Type B pancreatic cell (in vitro differentiated cells): Measurements from ENCODE around the gene CLMN. TPM values are rescaled to one million over a fixed set of nuclear protein-coding genes. Genes with fewer than 3 reads are reported as not detected.

Source experiments
- DNase-seq: peaks from one replicate; pipeline ENCODE4 v3.0.0; 2021; ENCODE audit warnings: mixed read lengths; ENCODE audit not compliant: unreplicated experiment; ENCODE audit errors: extremely low spot score
- H3K27ac Mint-ChIP-seq: 2 replicates; pipeline ENCODE4 v1.8.0; 2021; ENCODE audit warnings: mild to moderate bottlenecking, mixed read lengths
- H3K27me3 Mint-ChIP-seq: 2 replicates; pipeline ENCODE4 v1.8.0; 2021; ENCODE audit warnings: mixed read lengths
- H3K36me3 Mint-ChIP-seq: 2 replicates; pipeline ENCODE4 v1.8.0; 2021; ENCODE audit warnings: mixed read lengths
- H3K4me1 Mint-ChIP-seq: one replicate; pipeline ENCODE4 v1.8.0; 2021; ENCODE audit warnings: mixed read lengths; ENCODE audit not compliant: unreplicated experiment
- H3K4me3 Mint-ChIP-seq: 2 replicates; pipeline ENCODE4 v1.8.0; 2021; ENCODE audit warnings: mild to moderate bottlenecking, mixed read lengths
- H3K9me3 Mint-ChIP-seq: 2 replicates; pipeline ENCODE4 v1.8.0; 2021; ENCODE audit warnings: mixed read lengths
- total RNA-seq: library from RNA; stranded (reverse); gene quantifications from 2 replicates; pipeline ENCODE4 v1.2.1, GENCODE V29; 2021; ENCODE audit warnings: low replicate concordance
- TF ChIP-seq, protein P1 (sequence below): fragments of 200-600 bp; sonication (generic); conservative IDR thresholded peaks from 2 replicates; pipeline ENCODE4 v1.5.0; 2021; ENCODE audit warnings: antibody characterized with exemption, mild to moderate bottlenecking

CLMN gene
- total RNA-seq, 1 donor from 2014 or later = 23.0 TPM

DNA sequence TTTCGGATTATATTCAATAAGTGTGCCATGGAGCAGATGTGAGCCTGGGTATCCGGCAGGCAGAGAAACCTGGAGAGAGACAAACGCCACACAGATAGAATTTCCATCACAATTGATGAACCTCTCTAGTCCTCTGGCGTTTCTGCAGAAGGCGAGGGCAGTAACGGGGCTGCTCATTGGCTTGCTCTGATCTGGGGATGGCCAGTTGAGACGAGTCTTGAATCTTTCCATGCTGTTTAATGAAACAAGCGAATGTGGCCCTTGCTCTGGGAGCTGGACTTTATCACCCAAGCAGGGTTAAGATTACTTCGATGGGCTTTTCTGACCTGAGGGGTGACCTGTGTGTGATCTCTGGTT lies 42.4 kb upstream of the CLMN start:
- Mint-ChIP-seq H3K4me3 (peak overlapping the region; percentile 39), H3K4me1 (peaks cover 9% of the 10 kb centered on the region), H3K36me3 (no peaks in the 10 kb centered on the region), H3K27me3 (peaks cover 40% of the 10 kb centered on the region), H3K9me3 (no peaks in the 10 kb centered on the region), H3K27ac (no peak overlapping the region)
- TF ChIP-seq, protein P1, sequence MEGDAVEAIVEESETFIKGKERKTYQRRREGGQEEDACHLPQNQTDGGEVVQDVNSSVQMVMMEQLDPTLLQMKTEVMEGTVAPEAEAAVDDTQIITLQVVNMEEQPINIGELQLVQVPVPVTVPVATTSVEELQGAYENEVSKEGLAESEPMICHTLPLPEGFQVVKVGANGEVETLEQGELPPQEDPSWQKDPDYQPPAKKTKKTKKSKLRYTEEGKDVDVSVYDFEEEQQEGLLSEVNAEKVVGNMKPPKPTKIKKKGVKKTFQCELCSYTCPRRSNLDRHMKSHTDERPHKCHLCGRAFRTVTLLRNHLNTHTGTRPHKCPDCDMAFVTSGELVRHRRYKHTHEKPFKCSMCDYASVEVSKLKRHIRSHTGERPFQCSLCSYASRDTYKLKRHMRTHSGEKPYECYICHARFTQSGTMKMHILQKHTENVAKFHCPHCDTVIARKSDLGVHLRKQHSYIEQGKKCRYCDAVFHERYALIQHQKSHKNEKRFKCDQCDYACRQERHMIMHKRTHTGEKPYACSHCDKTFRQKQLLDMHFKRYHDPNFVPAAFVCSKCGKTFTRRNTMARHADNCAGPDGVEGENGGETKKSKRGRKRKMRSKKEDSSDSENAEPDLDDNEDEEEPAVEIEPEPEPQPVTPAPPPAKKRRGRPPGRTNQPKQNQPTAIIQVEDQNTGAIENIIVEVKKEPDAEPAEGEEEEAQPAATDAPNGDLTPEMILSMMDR = no peak
- DNase-seq = no peak

DNA sequence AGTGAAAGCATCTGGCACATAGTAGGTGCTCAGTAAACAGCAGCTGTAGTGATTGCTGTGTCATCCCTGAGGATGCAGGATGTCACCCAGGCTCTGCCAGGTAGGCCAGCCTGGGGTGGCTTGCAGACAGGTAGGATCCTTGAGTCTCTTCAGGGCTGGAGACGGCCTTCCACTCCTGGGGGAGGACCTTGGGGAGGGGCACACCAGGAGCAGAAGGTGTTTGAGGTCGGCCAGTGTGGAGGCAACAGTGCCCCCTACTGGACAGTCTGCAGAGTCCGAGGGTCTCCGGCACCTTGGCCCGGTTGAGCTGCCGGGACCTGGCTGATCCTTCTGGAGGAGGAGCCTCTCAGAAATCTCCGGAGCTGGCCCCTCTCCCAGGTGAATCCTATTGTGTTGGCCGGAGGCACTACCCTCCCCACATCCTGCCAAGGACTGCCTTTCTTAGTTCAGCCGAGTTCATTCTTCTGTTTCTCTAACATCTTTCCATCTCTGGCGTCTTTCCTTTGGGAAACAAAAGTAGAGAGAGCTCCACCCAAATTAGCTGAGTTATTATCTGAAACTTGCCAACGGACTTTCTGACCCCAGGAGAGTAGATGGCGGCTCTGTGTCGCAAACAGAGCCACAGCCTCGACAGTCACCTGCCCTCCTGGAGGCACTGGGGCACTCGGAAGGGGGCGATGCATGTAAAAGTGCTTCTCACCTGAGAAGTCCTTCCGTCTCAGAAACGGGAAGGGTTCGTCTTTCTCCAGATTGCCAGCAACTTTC lies 41.8 kb upstream of the CLMN start:
- Mint-ChIP-seq H3K27ac (no peak overlapping the region), H3K9me3 (no peaks in the 10 kb centered on the region), H3K4me1 (peaks cover 9% of the 10 kb centered on the region), H3K4me3 (peak overlapping the region; percentile 39), H3K36me3 (no peaks in the 10 kb centered on the region), H3K27me3 (peaks cover 40% of the 10 kb centered on the region)
- TF ChIP-seq, protein P1 = peak; percentile 75
- DNase-seq = no peak

DNA sequence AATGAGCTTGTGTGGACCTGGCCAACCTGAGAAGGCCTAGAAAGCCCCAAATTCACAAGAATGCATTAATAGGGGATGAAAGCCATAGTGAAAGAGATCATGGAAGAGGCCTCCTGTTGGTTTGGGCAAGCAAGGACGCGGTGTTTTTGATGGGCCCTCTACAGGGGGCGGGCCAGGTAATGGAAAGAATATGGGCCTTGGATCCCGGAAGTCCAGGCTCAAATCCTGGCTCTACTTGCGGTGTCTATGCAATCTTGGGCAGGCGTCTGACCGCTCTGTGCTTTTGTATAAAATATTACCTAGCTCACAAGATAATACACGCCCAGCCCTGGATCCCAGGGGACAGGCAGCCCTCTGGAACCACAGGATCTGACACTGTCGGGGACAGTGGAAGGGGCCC lies 41.1 kb upstream of the CLMN start:
- DNase-seq = no peak
- no peaks in the 10 kb centered on the region for H3K36me3 Mint-ChIP-seq
- H3K4me1 Mint-ChIP-seq = peaks cover 9% of the 10 kb centered on the region
- H3K4me3 Mint-ChIP-seq = no peak overlapping the region
- no peaks in the 10 kb centered on the region for H3K9me3 Mint-ChIP-seq
- H3K27ac Mint-ChIP-seq = no peak overlapping the region
- H3K27me3 Mint-ChIP-seq = peaks cover 40% of the 10 kb centered on the region
- TF ChIP-seq, protein P1 = no peak

DNA sequence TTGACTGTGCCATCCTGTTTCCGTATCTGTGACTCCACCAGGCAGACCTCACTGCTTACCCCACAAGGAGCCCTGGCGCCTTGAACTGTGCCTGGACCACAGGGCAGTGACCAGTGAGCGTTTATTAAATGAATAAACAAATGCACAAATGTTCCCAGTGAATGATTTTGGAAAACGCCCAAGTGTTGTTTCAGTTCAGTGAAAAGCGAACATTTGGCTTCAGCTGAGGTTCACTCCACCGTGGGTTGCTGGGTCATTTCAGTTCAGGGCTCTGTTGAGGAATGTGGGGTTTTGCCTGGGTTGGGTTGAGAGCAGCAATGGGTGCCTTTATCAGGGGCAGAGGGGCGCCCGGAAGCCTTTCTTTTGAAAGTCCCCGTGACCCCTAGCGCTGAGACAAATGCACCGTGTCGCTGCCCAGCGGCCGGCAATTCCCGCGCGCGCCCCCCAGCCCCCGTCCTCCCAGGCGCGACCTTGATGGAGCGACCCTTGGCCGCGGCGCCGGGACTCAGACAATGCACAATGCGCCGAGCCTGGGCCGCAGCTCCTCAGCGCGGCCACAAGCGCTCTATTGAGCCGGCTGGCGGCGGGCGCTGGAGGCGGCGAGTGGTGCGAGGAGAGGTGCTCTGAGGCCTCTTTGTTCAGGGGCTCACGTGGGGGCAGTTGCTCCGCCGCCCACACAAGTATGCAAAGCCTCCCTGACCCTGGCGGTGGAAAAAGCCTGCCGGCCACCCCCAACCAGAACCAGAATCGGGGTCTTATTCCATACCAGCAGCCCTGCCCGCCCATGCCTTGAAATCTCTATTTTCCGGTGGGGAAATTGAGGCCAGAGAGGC lies 40.5 kb upstream of the CLMN start:
- H3K36me3 Mint-ChIP-seq = no peaks in the 10 kb centered on the region
- H3K4me1 Mint-ChIP-seq = peaks cover 9% of the 10 kb centered on the region
- no peak overlapping the region for H3K27ac Mint-ChIP-seq
- peak; percentile 68 for DNase-seq
- TF ChIP-seq, protein P1 = peak; percentile 26
- H3K9me3 Mint-ChIP-seq = no peaks in the 10 kb centered on the region
- H3K4me3 Mint-ChIP-seq = no peak overlapping the region
- H3K27me3 Mint-ChIP-seq = peaks cover 40% of the 10 kb centered on the region

DNA sequence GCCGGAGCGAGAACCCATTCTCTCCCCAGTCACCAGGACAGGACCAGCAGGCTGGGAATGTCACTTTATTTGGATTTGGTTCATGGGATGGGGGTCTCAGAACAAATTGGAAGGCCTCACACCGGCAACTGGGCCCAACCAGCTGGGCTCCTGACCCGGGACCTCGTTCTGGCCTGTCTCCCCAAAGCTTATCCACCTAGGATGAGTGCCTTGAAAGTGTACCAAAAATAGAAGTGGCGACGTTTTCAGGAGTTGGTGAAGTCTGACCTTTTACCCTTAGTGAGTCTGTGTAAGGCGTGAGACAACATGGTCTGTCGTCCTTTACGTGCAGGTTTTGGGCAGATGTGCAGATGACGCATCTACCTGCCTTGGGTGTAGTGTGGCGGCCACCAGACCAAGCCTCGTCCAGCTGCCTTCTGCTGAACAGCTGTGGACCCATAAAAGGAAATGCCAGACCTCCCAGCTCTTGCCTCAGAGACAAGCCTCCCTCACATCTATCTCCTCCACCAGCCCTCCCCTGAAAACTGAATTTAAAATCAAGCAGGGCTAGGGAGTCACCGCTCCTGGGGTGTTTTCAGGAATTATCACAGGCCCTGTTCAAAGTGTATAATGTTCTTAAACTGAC lies 36.6 kb upstream of the CLMN start:
- peak; percentile 56 for DNase-seq
- no peaks in the 10 kb centered on the region for H3K36me3 Mint-ChIP-seq
- TF ChIP-seq, protein P1 = no peak
- no peak overlapping the region for H3K27ac Mint-ChIP-seq
- peaks cover 19% of the 10 kb centered on the region for H3K27me3 Mint-ChIP-seq
- H3K4me1 Mint-ChIP-seq = no peaks in the 10 kb centered on the region
- no peak overlapping the region for H3K4me3 Mint-ChIP-seq
- H3K9me3 Mint-ChIP-seq = no peaks in the 10 kb centered on the region
